Right ventricle myocardium inferior (tissue), 1 donor: ENCODE results near the gene ATOH7. TPM values are rescaled to one million over a fixed set of nuclear protein-coding genes. Genes with fewer than 3 reads are reported as not detected.
A peak's percentile ranks its signal among the peaks of the same experiment; 100 is the strongest.

Source experiments
- ATAC-seq: fragments of 200-7000 bp; cut with Tn5 transposase; one replicate; pipeline ENCODE4 v1.9.1; 2020; ENCODE audit warnings: mild to moderate bottlenecking, moderate library complexity
- DNase-seq: peaks from one replicate; pipeline ENCODE4 v3.0.0; 2021; ENCODE audit errors: missing footprints
- intact Hi-C: fragments of 100-400 bp; cut with DNase I; formaldehyde crosslinking; loops from one replicate; pipeline ENCODE4 v1.11.0; 2022
- total RNA-seq: library from RNA; stranded (reverse); fragmentation: NEBNext Ultra II Directional; extraction: Animal tissue kit (Norgen Biotek cat#: 25700); gene quantifications from one replicate; pipeline ENCODE4 v1.2.1, GENCODE V29; 2021
- donor health status: DM: no; HTN: yes; CAD: no; lungs with severe emphysema.

Gene ATOH7
- total RNA-seq, 1 donor from 2014 or later: not detected

GRCh38 chr10:68239596-68240150 is 7.8 kb upstream of the ATOH7 start:
- DNase-seq (no peak), ATAC-seq (no peak)
- intact Hi-C loops: no loop called here

- ATAC-seq (no peak), DNase-seq (no peak)
- intact Hi-C loops: no loop called here
Observed at GRCh38 chr10:68239069-68239468, 7.2 kb upstream of the ATOH7 start.

- no peak for ATAC-seq
- no peak for DNase-seq
- intact Hi-C loops: no loop called here
Observed at GRCh38 chr10:68238371-68238770, 6.5 kb upstream of the ATOH7 start.

- intact Hi-C loops: no loop called here
- no peak for DNase-seq
- ATAC-seq: no peak
Observed at GRCh38 chr10:68237173-68237572, 5.3 kb upstream of the ATOH7 start.

- DNase-seq (no peak), ATAC-seq (no peak)
- intact Hi-C loops: no loop called here
Observed at GRCh38 chr10:68235581-68235980, 3.7 kb upstream of the ATOH7 start.

- intact Hi-C loops: no loop called here
- ATAC-seq: no peak
- no peak for DNase-seq
Observed at GRCh38 chr10:68235111-68235510, 3.2 kb upstream of the ATOH7 start.

GRCh38 chr10:68233046-68233445 is 1.1 kb upstream of the ATOH7 start:
- no peak for ATAC-seq
- intact Hi-C loops: no loop called here
- no peak for DNase-seq

GRCh38 chr10:68231106-68231816 is 652 bp downstream of the ATOH7 start:
- DNase-seq (peak; percentile 82), ATAC-seq (peak; percentile 98)
- intact Hi-C loops: no loop called here

GRCh38 chr10:68230268-68230667 is 1.6 kb downstream of the ATOH7 start:
- DNase-seq (no peak), ATAC-seq (no peak)
- intact Hi-C loops: no loop called here

GRCh38 chr10:68224810-68225209 is 7.1 kb downstream of the ATOH7 start:
- intact Hi-C loops: no loop called here
- ATAC-seq (no peak), DNase-seq (no peak)

- ATAC-seq: no peak
- intact Hi-C loops: no loop called here
- DNase-seq: no peak
Observed at GRCh38 chr10:68223535-68224165, 8.3 kb downstream of the ATOH7 start.

GRCh38 chr10:68222391-68222790 is 9.5 kb downstream of the ATOH7 start:
- intact Hi-C loops: no loop called here
- ATAC-seq: no peak

GRCh38 chr10:68221196-68221595 is 10.7 kb downstream of the ATOH7 start:
- intact Hi-C loops: no loop called here
- DNase-seq (no peak), ATAC-seq (no peak)

More at GRCh38 chr10:68222391-68222790, 9.5 kb downstream of the ATOH7 start:
- no peak for DNase-seq

GRCh38 chr10:68218786-68219185 is 13.1 kb downstream of the ATOH7 start:
- intact Hi-C loops: loop anchor here (10.0 kb wide), 1 partner anchor 86 kb away; no protein-coding TSS in a partner anchor
- no peak for DNase-seq
- no peak for ATAC-seq

- DNase-seq: no peak
- intact Hi-C loops: loop anchor here (10.0 kb wide), 1 partner anchor 92 kb away; no protein-coding TSS in a partner anchor
- ATAC-seq: no peak
Observed at GRCh38 chr10:68212721-68213352, 19.1 kb downstream of the ATOH7 start.

- intact Hi-C loops: loop anchor here (10.0 kb wide), 1 partner anchor 93 kb away; no protein-coding TSS in a partner anchor
- ATAC-seq: no peak
- no peak for DNase-seq
Observed at GRCh38 chr10:68211669-68212068, 20.2 kb downstream of the ATOH7 start.

- intact Hi-C loops: no loop called here
- DNase-seq: no peak
- ATAC-seq: no peak
Observed at GRCh38 chr10:68208424-68209042, 23.4 kb downstream of the ATOH7 start.

- DNase-seq (no peak), ATAC-seq (no peak)
- intact Hi-C loops: no loop called here
Observed at GRCh38 chr10:68202960-68203353, 29.0 kb downstream of the ATOH7 start.

GRCh38 chr10:68196701-68197100 is 35.2 kb downstream of the ATOH7 start:
- intact Hi-C loops: no loop called here
- no peak for DNase-seq

More at GRCh38 chr10:68196701-68197100, 35.2 kb downstream of the ATOH7 start:
- no peak for ATAC-seq
